Measurements from ENCODE around the gene ROR1.

ROR1 gene

DNA sequence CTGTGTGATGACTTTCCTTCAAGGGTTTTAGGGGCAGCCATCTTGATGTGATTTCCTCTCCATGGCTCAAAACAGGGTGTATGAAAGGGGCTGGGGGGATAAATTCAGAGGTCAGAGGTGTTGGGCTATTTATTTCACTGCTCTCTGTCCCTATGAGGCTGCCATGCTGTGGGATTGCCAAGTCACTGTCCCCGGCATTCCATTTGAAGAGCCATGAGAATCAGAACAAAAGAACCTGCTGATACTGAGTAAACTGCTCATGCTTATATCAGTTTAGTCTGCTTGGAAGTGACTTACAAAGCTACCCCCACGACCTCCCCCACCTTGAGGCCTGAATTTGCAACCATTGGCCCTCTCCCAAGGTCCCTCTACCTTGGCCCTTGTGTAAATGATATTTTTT lies 357.3 kb downstream of the ROR1 start:
- DNase-seq = no peak
- TF ChIP-seq POLR2A (IDR thresholded peaks at IDR 0.05; ENCODE audit: low read length) = no peak
- TF ChIP-seq GATA1 (IDR thresholded peaks at IDR 0.05; ENCODE audit: low read depth, low read length) = no peak

GRCh38 chr1:64133036-64133435 lies 359.2 kb downstream of the ROR1 start:
- no peak for TF ChIP-seq POLR2A (IDR thresholded peaks at IDR 0.05; ENCODE audit: low read length)
- no peak for TF ChIP-seq GATA1 (IDR thresholded peaks at IDR 0.05; ENCODE audit: low read depth, low read length)
- no peak for DNase-seq

DNA sequence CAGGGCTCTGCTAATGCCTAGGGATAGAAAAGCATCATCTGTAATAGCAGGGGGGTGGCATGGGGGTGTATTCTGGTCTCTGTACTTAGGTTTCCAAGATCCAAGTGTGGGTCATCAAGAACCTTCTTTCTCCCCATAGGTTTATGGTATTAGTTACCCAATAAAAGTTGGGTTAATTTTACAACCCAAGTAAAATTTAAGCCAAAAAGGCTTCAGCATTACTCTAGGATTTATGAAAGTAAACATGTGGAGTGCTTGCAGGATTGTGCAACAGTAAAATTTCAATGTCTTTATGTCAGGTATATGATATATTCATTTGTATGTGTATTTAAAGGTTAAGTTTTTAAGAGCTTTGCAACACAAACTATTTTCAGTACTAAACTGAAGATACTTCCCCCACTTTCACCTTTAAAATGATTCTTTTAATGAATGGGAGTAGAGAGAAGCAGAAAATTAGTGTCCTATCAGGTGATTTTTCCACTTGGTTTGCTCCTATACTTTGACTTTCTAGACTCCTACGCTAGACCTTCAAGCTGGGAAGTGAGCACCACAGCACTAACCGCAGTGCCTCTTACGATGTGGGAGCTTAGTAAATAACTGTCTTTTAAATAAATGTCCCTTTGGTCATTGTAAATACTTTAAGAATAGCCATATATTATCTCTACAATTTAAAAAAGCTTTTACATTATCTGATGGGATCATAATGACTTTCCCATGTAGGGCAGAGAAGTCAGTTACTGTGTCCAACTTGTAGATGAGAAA lies 361.8 kb downstream of the ROR1 start:
- TF ChIP-seq GATA1 (IDR thresholded peaks at IDR 0.05; ENCODE audit: low read depth, low read length) (no peak), POLR2A (IDR thresholded peaks at IDR 0.05; ENCODE audit: low read length) (no peak)
- no peak for DNase-seq

DNA sequence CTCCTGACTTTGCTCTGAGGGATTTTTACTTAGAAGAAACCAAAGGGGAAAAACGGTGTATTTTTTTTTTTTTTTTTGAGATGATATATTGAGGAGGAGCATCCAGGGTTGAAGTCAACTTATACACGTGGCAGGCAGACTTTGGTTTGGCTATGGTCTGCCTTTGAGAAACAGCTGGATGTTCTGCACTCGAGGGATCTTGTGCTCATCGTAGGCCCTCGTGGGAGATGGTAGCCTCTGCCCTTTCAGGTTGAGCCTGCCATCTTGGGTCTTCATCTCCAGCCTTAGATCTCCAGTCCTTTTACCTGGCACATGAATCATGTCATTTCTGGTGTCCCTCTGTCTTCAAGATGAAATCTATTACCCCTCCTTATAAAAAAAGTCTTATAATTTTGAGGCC lies 362.5 kb downstream of the ROR1 start:
- TF ChIP-seq GATA1 (IDR thresholded peaks at IDR 0.05; ENCODE audit: low read depth, low read length) (no peak), POLR2A (IDR thresholded peaks at IDR 0.05; ENCODE audit: low read length) (no peak)
- DNase-seq = no peak

DNA sequence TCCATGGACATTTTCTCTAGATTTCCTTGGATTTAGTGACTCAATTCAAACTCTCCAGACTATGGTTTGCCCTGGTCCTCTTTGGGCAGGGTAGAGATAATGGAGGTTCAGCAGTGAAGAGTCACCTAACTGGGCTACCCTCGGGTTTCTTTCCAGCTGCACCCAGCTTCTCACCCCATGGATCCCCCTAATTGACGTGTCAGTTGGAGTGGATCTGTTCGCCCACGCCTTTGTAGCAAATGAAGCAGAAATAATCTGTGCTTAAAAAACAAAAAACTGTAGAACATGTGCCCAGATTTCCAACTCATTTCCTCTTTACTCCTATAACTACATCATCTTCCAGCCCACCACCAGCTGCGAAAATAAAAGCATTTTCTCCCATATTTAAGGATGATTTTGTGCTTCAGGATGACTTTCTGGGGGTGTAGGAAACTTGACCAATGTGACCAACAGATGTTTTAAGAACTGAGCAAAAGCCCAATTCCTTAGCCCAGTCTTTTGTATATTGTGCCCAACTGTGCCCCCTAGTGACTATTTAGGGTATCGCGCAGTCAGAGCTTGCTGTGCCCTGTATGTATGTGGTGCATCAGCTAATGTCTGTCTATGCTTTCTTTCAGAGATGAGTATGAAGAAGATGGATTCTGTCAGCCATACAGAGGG lies 363.1 kb downstream of the ROR1 start:
- peak; percentile 52 to 75 for DNase-seq
- TF ChIP-seq GATA1 (IDR thresholded peaks at IDR 0.05; ENCODE audit: low read depth, low read length) = no peak
- no peak for TF ChIP-seq POLR2A (IDR thresholded peaks at IDR 0.05; ENCODE audit: low read length)

- TF ChIP-seq GATA1 (IDR thresholded peaks at IDR 0.05; ENCODE audit: low read depth, low read length) (no peak), POLR2A (IDR thresholded peaks at IDR 0.05; ENCODE audit: low read length) (no peak)
- DNase-seq = no peak
Observed at GRCh38 chr1:64137412-64137803, 363.6 kb downstream of the ROR1 start.

- no peak for TF ChIP-seq GATA1 (IDR thresholded peaks at IDR 0.05; ENCODE audit: low read depth, low read length)
- no peak for TF ChIP-seq POLR2A (IDR thresholded peaks at IDR 0.05; ENCODE audit: low read length)
- no peak for DNase-seq
Observed at GRCh38 chr1:64139877-64140276, 366.1 kb downstream of the ROR1 start.

DNA sequence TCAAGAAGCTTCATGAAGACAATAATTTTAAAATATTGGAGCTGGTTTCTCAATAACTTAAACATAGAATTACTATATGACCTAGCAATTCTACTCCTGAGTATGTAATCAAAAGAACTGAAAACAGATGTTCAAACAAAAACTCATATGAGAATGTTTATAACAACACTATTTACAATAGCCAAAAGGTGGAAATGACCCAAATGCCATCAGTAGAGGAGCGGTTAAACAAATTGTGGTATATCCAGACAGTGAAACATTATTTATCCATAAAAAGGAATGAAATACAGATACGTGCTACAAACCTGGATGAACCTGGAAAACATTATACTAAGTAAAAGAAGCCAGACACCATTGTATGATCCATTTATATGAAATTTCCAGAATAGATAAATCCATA lies 366.8 kb downstream of the ROR1 start:
- TF ChIP-seq POLR2A (IDR thresholded peaks at IDR 0.05; ENCODE audit: low read length) (no peak), GATA1 (IDR thresholded peaks at IDR 0.05; ENCODE audit: low read depth, low read length) (no peak)
- DNase-seq = no peak

DNA sequence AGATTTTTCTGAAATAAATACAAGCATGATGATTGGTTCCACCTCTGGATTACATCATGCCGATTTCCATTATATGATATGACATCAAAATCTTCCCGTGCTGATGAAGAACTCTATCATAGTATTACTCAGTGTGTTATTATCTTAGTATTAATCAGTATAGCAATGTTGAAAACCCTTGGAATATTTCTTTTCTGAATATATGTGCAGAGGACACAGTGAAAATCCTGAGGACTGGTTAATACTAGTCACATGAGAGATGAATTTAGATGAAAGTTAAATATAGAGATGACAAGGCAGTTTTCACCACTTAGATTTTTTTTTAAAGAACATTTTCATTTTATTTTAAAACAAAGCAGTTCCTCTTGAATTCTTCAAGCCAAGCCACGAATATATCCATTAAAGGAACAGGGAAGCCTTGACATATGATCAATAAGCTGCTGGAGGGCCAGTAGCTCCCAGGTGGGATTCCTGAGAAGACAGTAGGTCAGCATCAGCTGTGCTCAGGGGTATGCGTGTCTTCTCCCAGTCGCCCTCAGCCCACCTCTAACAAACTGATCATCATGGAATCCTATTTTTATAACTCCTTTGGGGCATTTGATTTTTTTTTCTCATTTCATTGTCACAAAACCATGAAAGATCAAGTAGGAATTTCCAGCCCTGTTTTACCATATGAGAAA lies 373.4 kb downstream of the ROR1 start:
- TF ChIP-seq POLR2A (IDR thresholded peaks at IDR 0.05; ENCODE audit: low read length) (no peak), GATA1 (IDR thresholded peaks at IDR 0.05; ENCODE audit: low read depth, low read length) (no peak)
- DNase-seq = no peak

DNA sequence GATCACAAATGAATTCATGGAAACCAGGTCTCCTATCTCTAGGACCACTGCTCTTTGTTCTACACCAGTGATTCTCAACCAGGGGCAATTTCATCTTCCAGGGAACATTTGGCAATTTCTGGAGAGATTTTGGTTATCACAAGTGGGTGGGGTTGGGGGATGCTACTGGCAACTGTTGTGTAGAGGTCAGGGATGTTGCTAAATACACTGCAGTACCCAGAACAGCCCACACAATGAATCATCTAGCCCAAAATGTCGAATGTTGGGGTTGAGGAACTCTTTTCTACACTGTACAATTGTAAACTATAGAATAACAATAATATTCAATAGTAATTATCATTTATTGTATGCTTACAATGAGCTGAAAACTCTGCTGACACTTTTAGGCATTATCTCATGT lies 373.9 kb downstream of the ROR1 start:
- no peak for TF ChIP-seq POLR2A (IDR thresholded peaks at IDR 0.05; ENCODE audit: low read length)
- no peak for DNase-seq

DNA sequence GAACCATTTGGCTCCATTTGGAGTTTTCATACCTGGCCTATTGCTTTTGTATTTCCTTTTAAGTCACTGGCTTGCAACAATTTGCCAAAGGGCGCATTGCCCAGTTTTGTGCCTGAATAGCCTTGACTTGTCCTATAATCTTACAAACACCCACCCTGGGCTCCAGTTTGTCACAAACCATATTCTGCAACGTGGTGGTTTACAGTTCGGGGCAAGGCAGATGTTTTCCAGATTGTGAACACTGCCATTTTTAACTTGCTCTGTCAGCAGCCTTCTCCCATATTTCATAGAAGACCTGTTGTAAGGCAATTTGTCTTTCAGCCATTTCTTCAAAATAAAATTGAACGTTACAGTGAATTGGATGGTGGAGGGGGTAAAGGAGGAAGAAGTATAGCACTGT lies 376.4 kb downstream of the ROR1 start:
- TF ChIP-seq POLR2A (IDR thresholded peaks at IDR 0.05; ENCODE audit: low read length) (no peak), GATA1 (IDR thresholded peaks at IDR 0.05; ENCODE audit: low read depth, low read length) (no peak)
- no peak for DNase-seq

- DNase-seq = no peak
- no peak for TF ChIP-seq GATA1 (IDR thresholded peaks at IDR 0.05; ENCODE audit: low read depth, low read length)
- TF ChIP-seq POLR2A (IDR thresholded peaks at IDR 0.05; ENCODE audit: low read length) = no peak
Observed at GRCh38 chr1:64150729-64151230, 377.0 kb downstream of the ROR1 start.

- no peak for DNase-seq
- TF ChIP-seq POLR2A (IDR thresholded peaks at IDR 0.05; ENCODE audit: low read length) (no peak), GATA1 (IDR thresholded peaks at IDR 0.05; ENCODE audit: low read depth, low read length) (no peak)
Observed at GRCh38 chr1:64155278-64155677, 381.5 kb downstream of the ROR1 start.

DNA sequence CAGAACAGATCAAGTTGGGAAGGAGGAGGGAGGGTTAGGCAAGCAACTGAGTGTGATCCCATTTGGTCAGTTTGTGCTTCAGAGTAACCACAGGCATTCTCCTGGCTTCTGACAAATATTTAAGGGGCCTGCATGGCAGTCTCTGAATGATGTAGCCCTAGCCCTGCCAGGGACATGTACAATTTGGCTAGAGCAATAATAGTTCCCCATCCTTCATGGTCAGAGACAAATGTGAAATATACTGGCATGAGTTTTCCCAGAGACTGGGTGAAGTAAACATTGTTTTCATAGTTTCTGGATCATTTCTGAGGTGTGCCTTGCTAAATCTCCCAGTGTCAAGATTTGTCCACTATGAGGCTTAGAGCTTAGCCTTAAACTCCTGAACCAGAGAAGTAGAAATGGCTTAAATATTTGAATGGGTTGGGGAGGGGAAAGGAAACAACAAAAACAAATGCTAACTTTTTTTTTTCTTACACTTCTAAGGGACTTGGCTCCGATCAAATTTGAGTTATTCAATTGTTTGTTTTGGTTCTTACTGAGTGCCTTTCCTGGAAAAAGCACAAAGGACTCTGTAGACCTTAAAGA lies 387.6 kb downstream of the ROR1 start:
- TF ChIP-seq POLR2A (IDR thresholded peaks at IDR 0.05; ENCODE audit: low read length) (no peak), GATA1 (IDR thresholded peaks at IDR 0.05; ENCODE audit: low read depth, low read length) (no peak)
- DNase-seq = no peak
